VCaP (cell line): Measurements from ENCODE around the gene ME1.

Experiments
- H3K27ac ChIP-seq: fragments of 450-650 bp; 2 replicates; pipeline ENCODE4 v1.5.1; 2017
- TF ChIP-seq, protein P1 (sequence below): fragments of 450-650 bp; conservative IDR thresholded peaks from 2 replicates; pipeline ENCODE4 v1.5.1; 2017; ENCODE audit warnings: mild to moderate bottlenecking, moderate library complexity

ME1 gene

GRCh38 chr6:83470001-83470400 lies 39.1 kb upstream of the ME1 start:
- TF ChIP-seq, protein P1, sequence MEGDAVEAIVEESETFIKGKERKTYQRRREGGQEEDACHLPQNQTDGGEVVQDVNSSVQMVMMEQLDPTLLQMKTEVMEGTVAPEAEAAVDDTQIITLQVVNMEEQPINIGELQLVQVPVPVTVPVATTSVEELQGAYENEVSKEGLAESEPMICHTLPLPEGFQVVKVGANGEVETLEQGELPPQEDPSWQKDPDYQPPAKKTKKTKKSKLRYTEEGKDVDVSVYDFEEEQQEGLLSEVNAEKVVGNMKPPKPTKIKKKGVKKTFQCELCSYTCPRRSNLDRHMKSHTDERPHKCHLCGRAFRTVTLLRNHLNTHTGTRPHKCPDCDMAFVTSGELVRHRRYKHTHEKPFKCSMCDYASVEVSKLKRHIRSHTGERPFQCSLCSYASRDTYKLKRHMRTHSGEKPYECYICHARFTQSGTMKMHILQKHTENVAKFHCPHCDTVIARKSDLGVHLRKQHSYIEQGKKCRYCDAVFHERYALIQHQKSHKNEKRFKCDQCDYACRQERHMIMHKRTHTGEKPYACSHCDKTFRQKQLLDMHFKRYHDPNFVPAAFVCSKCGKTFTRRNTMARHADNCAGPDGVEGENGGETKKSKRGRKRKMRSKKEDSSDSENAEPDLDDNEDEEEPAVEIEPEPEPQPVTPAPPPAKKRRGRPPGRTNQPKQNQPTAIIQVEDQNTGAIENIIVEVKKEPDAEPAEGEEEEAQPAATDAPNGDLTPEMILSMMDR: no peak
- no peak overlapping the region for H3K27ac ChIP-seq

GRCh38 chr6:83467620-83468036 lies 36.8 kb upstream of the ME1 start:
- no peak overlapping the region for H3K27ac ChIP-seq
- TF ChIP-seq, protein P1: no peak

- TF ChIP-seq, protein P1: no peak
- H3K27ac ChIP-seq: no peak overlapping the region
These were observed 35.5 kb upstream of the ME1 start for GRCh38 chr6:83466328-83466727.

- H3K27ac ChIP-seq: no peak overlapping the region
- TF ChIP-seq, protein P1: no peak
These were observed 33.7 kb upstream of the ME1 start for GRCh38 chr6:83464381-83465140.

DNA sequence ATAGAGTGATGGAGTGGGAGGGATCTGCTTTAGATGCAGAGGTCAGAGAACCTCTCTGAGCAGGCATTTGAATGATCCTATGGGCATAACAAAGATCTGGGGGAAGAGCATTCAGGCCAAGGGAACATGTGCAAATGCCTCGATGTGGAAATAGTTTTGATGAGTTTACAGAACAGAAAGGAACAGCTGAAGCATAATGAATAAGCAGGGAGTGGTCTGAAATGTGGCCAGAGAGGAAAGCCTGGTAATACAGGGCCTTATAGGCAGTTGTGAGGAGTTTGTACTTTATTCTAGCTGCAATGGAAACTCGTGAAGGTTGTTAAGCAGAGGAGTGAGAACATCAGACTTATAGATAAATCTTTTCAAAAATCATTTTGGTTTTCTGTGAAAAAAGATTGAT lies 33.0 kb upstream of the ME1 start:
- no peak overlapping the region for H3K27ac ChIP-seq
- TF ChIP-seq, protein P1: no peak

DNA sequence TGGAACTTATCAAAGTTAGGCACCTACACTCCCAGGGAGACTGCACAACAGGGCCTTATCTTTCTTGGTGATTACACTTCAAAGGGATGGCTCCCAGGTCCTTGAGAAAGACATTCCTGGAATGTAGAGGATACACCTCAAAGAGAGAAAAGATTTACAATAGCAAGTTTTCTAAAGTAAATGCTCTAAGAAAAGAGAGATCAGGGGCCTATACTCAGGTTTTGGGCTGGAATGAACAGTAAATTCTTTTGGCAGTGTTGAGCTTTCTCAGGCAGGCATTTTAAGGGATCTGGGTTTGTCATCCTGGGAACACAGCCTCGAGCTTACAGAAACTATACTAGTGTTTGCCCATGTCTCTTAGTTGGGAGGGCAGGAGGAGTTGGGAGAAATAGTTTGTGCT lies 31.7 kb upstream of the ME1 start:
- no peak overlapping the region for H3K27ac ChIP-seq
- TF ChIP-seq, protein P1: no peak

GRCh38 chr6:83461438-83461837 lies 30.6 kb upstream of the ME1 start:
- no peak overlapping the region for H3K27ac ChIP-seq
- TF ChIP-seq, protein P1: no peak
